Activated CD8-positive, alpha-beta memory T cell treated with anti-CD3 and anti-CD28 coated beads for 36 hours (primary cell): ENCODE results near the gene GCNT3. TPM values are rescaled to one million over a fixed set of nuclear protein-coding genes. Genes with fewer than 3 reads are reported as not detected.

Source experiments
- CTCF ChIA-PET: fragments of 350-600 bp; sonication (Branson Sonifier 250); formaldehyde crosslinking; loops from one replicate; lab custom pipeline; 2021; ENCODE audit warnings: antibody characterized with exemption; lab: Charles Lee
- POLR2A ChIA-PET: fragments of 350-600 bp; sonication (Branson Sonifier 250); formaldehyde crosslinking; loops from one replicate; lab custom pipeline; 2021; ENCODE audit warnings: antibody characterized with exemption; lab: Charles Lee
- total RNA-seq, 2 experiments: library from RNA; stranded (reverse); gene quantifications; one replicate each; pipeline ENCODE4 v1.2.3, GENCODE V29; 2021

The GCNT3 gene
- total RNA-seq, 2 experiments from 2014 or later = not detected

GRCh38 chr15:59668556-59668955 lies 57.0 kb downstream of the GCNT3 start:
- ChIA-PET POLR2A (no interaction called here), CTCF (no interaction called here)

Other genes with a start within 250 kb of the GCNT3 start
- 10 to 100 TPM; 51.9 to 57.5 TPM for gene MYO1E, start 238.9 kb upstream of the GCNT3 start, total RNA-seq
- gene FAM81A, start 173.6 kb upstream of the GCNT3 start, total RNA-seq = 1 to 10 TPM; 1.9 to 2.2 TPM
- gene GTF2A2, start 45.7 kb downstream of the GCNT3 start, total RNA-seq = 100 to 1,000 TPM; 228 to 233 TPM
- gene BNIP2, start 77.5 kb downstream of the GCNT3 start, total RNA-seq = 10 to 100 TPM; 63.8 to 65.5 TPM